Hepatocyte (in vitro differentiated cells): ENCODE measurements around the gene THRA. TPM values are rescaled to one million over a fixed set of nuclear protein-coding genes. Genes with fewer than 3 reads are reported as not detected.

Experiments
- DNase-seq: peaks from one replicate; pipeline ENCODE4 v3.0.0-alpha.2; 2016; ENCODE audit warnings: low spot score
- H2AFZ ChIP-seq: fragments of 200-600 bp; sonication (generic); 2 replicates; pipeline ENCODE4 v1.6.0; 2016; ENCODE audit warnings: antibody characterized with exemption, mild to moderate bottlenecking
- H3K27ac ChIP-seq: fragments of 200-600 bp; sonication (generic); 2 replicates; pipeline ENCODE4 v1.5.1; 2016; ENCODE audit warnings: mild to moderate bottlenecking
- H3K27me3 ChIP-seq: fragments of 200-600 bp; sonication (generic); 2 replicates; pipeline ENCODE4 v1.6.1; 2016
- H3K36me3 ChIP-seq: fragments of 200-600 bp; sonication (generic); replicated peaks from 2 replicates; pipeline ENCODE4 v1.5.1; 2016; ENCODE audit warnings: low read depth; ENCODE audit not compliant: insufficient read depth
- H3K4me1 ChIP-seq: fragments of 200-600 bp; sonication (generic); 2 replicates; pipeline ENCODE4 v1.5.1; 2016; ENCODE audit warnings: mild to moderate bottlenecking, moderate library complexity; ENCODE audit not compliant: insufficient read depth
- H3K4me2 ChIP-seq: fragments of 200-600 bp; sonication (generic); 2 replicates; pipeline ENCODE4 v1.6.0; 2016
- H3K4me3 ChIP-seq: fragments of 200-600 bp; sonication (generic); 2 replicates; pipeline ENCODE4 v1.5.1; 2016; ENCODE audit warnings: mild to moderate bottlenecking
- H3K79me2 ChIP-seq: fragments of 200-600 bp; sonication (generic); 2 replicates; pipeline ENCODE4 v1.6.0; 2017; ENCODE audit warnings: mild to moderate bottlenecking
- H3K9me2 ChIP-seq: fragments of 200-600 bp; sonication (generic); replicated peaks from 2 replicates; pipeline ENCODE4 v1.6.0; 2017; ENCODE audit warnings: mild to moderate bottlenecking; ENCODE audit not compliant: insufficient read depth
- H3K9me3 ChIP-seq: fragments of 200-600 bp; sonication (generic); 2 replicates; pipeline ENCODE4 v1.5.1; 2016; ENCODE audit warnings: low read depth, mild to moderate bottlenecking
- H4K20me1 ChIP-seq: fragments of 200-600 bp; sonication (generic); 2 replicates; pipeline ENCODE4 v1.6.0; 2016; ENCODE audit warnings: mild to moderate bottlenecking; ENCODE audit not compliant: insufficient read depth, poor library complexity, severe bottlenecking
- EZH2 ChIP-seq: fragments of 200-600 bp; sonication (generic); IDR thresholded peaks from 2 replicates; pipeline ENCODE4 v1.6.1; 2016; ENCODE audit warnings: antibody characterized with exemption, mild to moderate bottlenecking, borderline replicate concordance
- EZH2phosphoT487 ChIP-seq: fragments of 200-600 bp; sonication (generic); IDR thresholded peaks from one replicate; pipeline ENCODE4 v1.6.1; 2018; ENCODE audit warnings: antibody characterized with exemption, mild to moderate bottlenecking, low read depth, moderate library complexity; ENCODE audit not compliant: unreplicated experiment, severe bottlenecking
- WGBS: methylation state at CpG from one replicate; pipeline ENCODE4 v1.1.6; 2016; ENCODE audit warnings: low lambda C conversion rate; ENCODE audit errors: missing lambda C conversion rate; 5-methylcytosine and 5-hydroxymethylcytosine counted together
- polyA plus RNA-seq: library from polyadenylated mRNA; unstranded; fragments of >200 nt; fragmentation: Nextera tagmentation; extraction: Ambion mirVana; gene quantifications from 2 replicates; pipeline ENCODE4 v1.2.1, GENCODE V29; 2016
- total RNA-seq: library from RNA; depleted of rRNA; stranded (reverse); fragments of >200 nt; gene quantifications from 2 replicates; pipeline ENCODE4 v1.2.3, GENCODE V29; 2014
- TF ChIP-seq, protein P1 (sequence below): fragments of 200-600 bp; sonication (generic); IDR thresholded peaks from 2 replicates; pipeline ENCODE4 v1.5.1; 2016; ENCODE audit warnings: antibody characterized with exemption, mild to moderate bottlenecking; ENCODE audit not compliant: poor library complexity

The THRA gene
- total and polyA plus RNA-seq, 2 experiments from 2014 or later: 22.5 to 35.3 TPM

- peak overlapping the region; percentile 97 for H3K4me2 ChIP-seq
- H2AFZ ChIP-seq: peak overlapping the region; percentile 18
- no peaks in the 10 kb centered on the region for H4K20me1 ChIP-seq
- WGBS: 73% methylated on average over 9 of the region's 9 CpGs
- no peaks in the 10 kb centered on the region for H3K27me3 ChIP-seq
- peak overlapping the region; percentile 95 for H3K27ac ChIP-seq
- H3K9me2 ChIP-seq: no peaks in the 10 kb centered on the region
- H3K4me1 ChIP-seq: peaks cover 30% of the 10 kb centered on the region
- H3K4me3 ChIP-seq: no peak overlapping the region
- no peak for TF ChIP-seq EZH2phosphoT487
- TF ChIP-seq, protein P1, sequence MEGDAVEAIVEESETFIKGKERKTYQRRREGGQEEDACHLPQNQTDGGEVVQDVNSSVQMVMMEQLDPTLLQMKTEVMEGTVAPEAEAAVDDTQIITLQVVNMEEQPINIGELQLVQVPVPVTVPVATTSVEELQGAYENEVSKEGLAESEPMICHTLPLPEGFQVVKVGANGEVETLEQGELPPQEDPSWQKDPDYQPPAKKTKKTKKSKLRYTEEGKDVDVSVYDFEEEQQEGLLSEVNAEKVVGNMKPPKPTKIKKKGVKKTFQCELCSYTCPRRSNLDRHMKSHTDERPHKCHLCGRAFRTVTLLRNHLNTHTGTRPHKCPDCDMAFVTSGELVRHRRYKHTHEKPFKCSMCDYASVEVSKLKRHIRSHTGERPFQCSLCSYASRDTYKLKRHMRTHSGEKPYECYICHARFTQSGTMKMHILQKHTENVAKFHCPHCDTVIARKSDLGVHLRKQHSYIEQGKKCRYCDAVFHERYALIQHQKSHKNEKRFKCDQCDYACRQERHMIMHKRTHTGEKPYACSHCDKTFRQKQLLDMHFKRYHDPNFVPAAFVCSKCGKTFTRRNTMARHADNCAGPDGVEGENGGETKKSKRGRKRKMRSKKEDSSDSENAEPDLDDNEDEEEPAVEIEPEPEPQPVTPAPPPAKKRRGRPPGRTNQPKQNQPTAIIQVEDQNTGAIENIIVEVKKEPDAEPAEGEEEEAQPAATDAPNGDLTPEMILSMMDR: no peak
- no peak for TF ChIP-seq EZH2
- H3K36me3 ChIP-seq: no peaks in the 10 kb centered on the region
- no peaks in the 10 kb centered on the region for H3K9me3 ChIP-seq
- H3K79me2 ChIP-seq: no peaks in the 10 kb centered on the region
- peak; percentile 82 for DNase-seq
These were observed 35.4 kb downstream of the THRA start for GRCh38 chr17:40097931-40098845.

GRCh38 chr17:40098846-40099618 is 36.3 kb downstream of the THRA start:
- 4% methylated on average over 31 of the region's 52 CpGs for WGBS
- Histone ChIP-seq H3K9me2 (no peaks in the 10 kb centered on the region), H3K79me2 (no peaks in the 10 kb centered on the region), H3K4me2 (peak overlapping the region; percentile 97), H3K36me3 (no peaks in the 10 kb centered on the region), H3K9me3 (no peaks in the 10 kb centered on the region), H3K27me3 (no peaks in the 10 kb centered on the region), H4K20me1 (no peaks in the 10 kb centered on the region), H3K27ac (peak overlapping the region; percentile 95), H3K4me1 (peaks cover 35% of the 10 kb centered on the region), H3K4me3 (peak overlapping the region; percentile 33), H2AFZ (peak overlapping the region; percentile 18)
- DNase-seq: peak; percentile 98
- TF ChIP-seq, protein P1: no peak
- no peak for TF ChIP-seq EZH2
- TF ChIP-seq EZH2phosphoT487: no peak

DNA sequence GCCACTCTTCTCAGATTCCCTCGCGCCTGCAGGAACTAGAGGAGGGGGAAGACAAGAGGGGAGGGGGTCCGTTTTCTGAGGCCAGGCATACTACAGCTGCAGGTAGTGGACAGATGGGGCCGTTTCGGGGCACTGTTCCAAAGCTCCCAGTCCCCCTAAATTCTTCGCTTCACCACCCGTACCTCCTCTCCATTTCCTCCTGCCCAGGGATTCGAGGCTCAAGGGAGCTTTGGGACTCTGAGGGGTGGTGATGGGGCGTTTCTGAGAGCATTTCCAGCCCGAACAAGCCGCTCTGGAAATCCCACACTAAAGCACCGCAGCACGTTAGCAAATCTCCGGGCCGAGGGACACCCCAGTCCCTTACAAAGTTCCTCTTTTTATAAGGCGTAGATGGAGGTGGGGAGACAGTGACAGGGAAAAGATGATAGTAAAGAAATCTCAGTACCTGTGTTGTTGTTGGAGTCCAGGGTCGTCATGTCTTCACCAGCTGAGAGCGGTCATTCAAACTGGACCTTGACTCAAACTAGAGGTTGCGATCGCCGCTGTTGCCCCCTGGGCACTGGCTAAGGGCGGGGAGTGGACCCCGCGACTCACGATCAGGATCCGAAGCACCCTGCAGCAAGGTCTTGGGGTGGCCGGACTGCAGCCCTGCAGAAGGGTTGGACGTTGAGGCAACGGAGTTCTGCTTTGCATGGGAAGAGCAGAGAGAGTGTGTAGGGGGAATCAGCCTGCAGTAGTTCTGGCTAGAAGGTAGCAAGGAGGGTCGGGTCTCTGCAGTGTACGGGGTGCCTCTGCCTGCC is 37.1 kb downstream of the THRA start:
- peaks cover 35% of the 10 kb centered on the region for H3K4me1 ChIP-seq
- TF ChIP-seq, protein P1: no peak
- TF ChIP-seq EZH2phosphoT487 (no peak), EZH2 (no peak)
- H3K9me3 ChIP-seq: no peaks in the 10 kb centered on the region
- no peak for DNase-seq
- H4K20me1 ChIP-seq: no peaks in the 10 kb centered on the region
- peak overlapping the region; percentile 69 for H3K27ac ChIP-seq
- peak overlapping the region; percentile 33 for H3K4me3 ChIP-seq
- H3K79me2 ChIP-seq: no peaks in the 10 kb centered on the region
- no peaks in the 10 kb centered on the region for H3K9me2 ChIP-seq
- H3K4me2 ChIP-seq: peak overlapping the region; percentile 97
- WGBS: 22% methylated on average over 31 of the region's 31 CpGs
- peak overlapping the region; percentile 41 for H2AFZ ChIP-seq
- H3K27me3 ChIP-seq: no peaks in the 10 kb centered on the region
- H3K36me3 ChIP-seq: no peaks in the 10 kb centered on the region
